K562 (cell line): Measurements from ENCODE around the gene PEX10. TPM values are rescaled to one million over a fixed set of nuclear protein-coding genes. Genes with fewer than 3 reads are reported as not detected.
A peak's percentile ranks its signal among the peaks of the same experiment; 100 is the strongest.

Experiments
- ATF1 ChIP-seq, 2 experiments: fragments of 450-650 bp in 1 of 2; IDR thresholded peaks; 2 replicates each; pipeline ENCODE4 v1.6.1; 2016; ENCODE audit warnings: missing compliant biosample characterization in 1 of 2, missing genetic modification characterization in 1 of 2
- BRF1 ChIP-seq: IDR thresholded peaks from 3 replicates; pipeline ENCODE4 v1.6.1; 2011; ENCODE audit warnings: borderline replicate concordance, mild to moderate bottlenecking; ENCODE audit not compliant: insufficient read length; ENCODE audit errors: extremely low read depth
- HMG20A ChIP-seq: fragments of 450-650 bp; formaldehyde crosslinking; conservative IDR thresholded peaks from 2 replicates; pipeline ENCODE4 v1.4.0; 2020; ENCODE audit warnings: mild to moderate bottlenecking, mixed read lengths
- IFI16 ChIP-seq: fragments of 250-450 bp; sonication (Bioruptor Pico); IDR thresholded peaks from 2 replicates; pipeline ENCODE4 v2.1.2; 2022; ENCODE audit warnings: mild to moderate bottlenecking, inconsistent platforms
- MYBL2 ChIP-seq, 2 experiments: fragments of 450-650 bp in 1 of 2; sonication (generic) in 1 of 2; formaldehyde crosslinking in 1 of 2; IDR thresholded peaks; 2 replicates each; pipeline versions ENCODE4 v1.6.1 to v1.8.1; 2017 to 2022; ENCODE audit warnings: borderline replicate concordance in 1 of 2, inconsistent platforms in 1 of 2, low read depth in 1 of 2, mild to moderate bottlenecking in 1 of 2, missing genetic modification reagents in 1 of 2, moderate library complexity in 1 of 2
- NFE2 ChIP-seq: IDR thresholded peaks from 2 replicates; pipeline ENCODE4 v1.6.1; 2014; ENCODE audit warnings: antibody characterized with exemption, low read depth
- PHB ChIP-seq: fragments of 250-450 bp; sonication (Bioruptor Pico); IDR thresholded peaks from 2 replicates; pipeline ENCODE4 v1.5.0; 2021
- PML ChIP-seq: IDR thresholded peaks from 2 replicates; pipeline ENCODE4 v1.6.1; 2012; ENCODE audit warnings: low read length, inconsistent platforms
- SAFB ChIP-seq: fragments of 200-400 bp; formaldehyde crosslinking; IDR thresholded peaks from 2 replicates; pipeline ENCODE4 v1.6.1; 2017; ENCODE audit warnings: low read depth, low read length, borderline replicate concordance
- SIRT6 ChIP-seq: IDR thresholded peaks from one replicate; pipeline ENCODE4 v1.6.1; 2012; ENCODE audit warnings: low read depth, mild to moderate bottlenecking, control low read depth, inconsistent platforms, low read length, moderate library complexity
- SOX6 ChIP-seq: fragments of 450-650 bp; IDR thresholded peaks from 2 replicates; pipeline ENCODE4 v1.6.1; 2014; ENCODE audit warnings: mild to moderate bottlenecking
- SREBF2 ChIP-seq: sonication (generic); formaldehyde crosslinking; IDR thresholded peaks from 2 replicates; pipeline ENCODE4 v1.4.0; 2020; ENCODE audit warnings: mild to moderate bottlenecking, missing genetic modification reagents
- SRSF7 ChIP-seq: fragments of 200-400 bp; formaldehyde crosslinking; optimal IDR thresholded peaks from 2 replicates; pipeline ENCODE3; 2017; ENCODE audit warnings: mild to moderate bottlenecking, low read depth, low read length
- TAF9B ChIP-seq: fragments of 450-650 bp; IDR thresholded peaks from 2 replicates; pipeline ENCODE4 v1.6.1; 2018; ENCODE audit warnings: mild to moderate bottlenecking; ENCODE audit not compliant: partially characterized antibody
- XRCC3 ChIP-seq: fragments of 450-650 bp; IDR thresholded peaks from 2 replicates; pipeline ENCODE4 v1.6.1; 2017; ENCODE audit warnings: mild to moderate bottlenecking, moderate library complexity
- XRCC4 ChIP-seq: IDR thresholded peaks from one replicate; pipeline ENCODE4 v1.6.1; 2011; ENCODE audit not compliant: insufficient read depth, insufficient read length; ENCODE audit errors: extremely low read depth
- ZNF212 ChIP-seq: fragments of 450-650 bp; formaldehyde crosslinking; IDR thresholded peaks from 2 replicates; pipeline ENCODE4 v1.4.0; 2020; ENCODE audit warnings: mild to moderate bottlenecking
- polyA plus RNA-seq, 8 experiments: library from polyadenylated mRNA; depleted of rRNA in 4 of 8; stranded (reverse) in 5 of 8; unstranded in 3 of 8; fragments of >200 nt; fragmentation: Nextera tagmentation in 2 of 8; fragmentation: Illumina TruSeq in 1 of 8; extraction: Ambion mirVana in 2 of 8; extraction: Trizol in 1 of 8; gene quantifications; 2 replicates each; pipeline versions ENCODE4 v1.2.1 to v1.2.3, GENCODE V29; 2011 to 2014; ENCODE audit warnings: inconsistent platforms in 1 of 8, missing spikeins in 1 of 8
- total RNA-seq, 7 experiments: library from RNA; depleted of rRNA in 6 of 7; stranded (reverse); fragments of >200 nt in 6 of 7; fragmentation: Illumina TruSeq in 2 of 7; extraction: Trizol in 2 of 7; gene quantifications; 2 replicates each; pipeline versions ENCODE4 v1.2.1 to v1.2.3, GENCODE V29; 2011 to 2021; ENCODE audit warnings: low replicate concordance in 1 of 7
- TF ChIP-seq, protein P1 (sequence below): sonication (generic); formaldehyde crosslinking; IDR thresholded peaks from 2 replicates; pipeline ENCODE4 v1.5.0; 2020; ENCODE audit warnings: missing genetic modification reagents
- TF ChIP-seq, protein P2 (sequence below): fragments of 450-650 bp; IDR thresholded peaks from 2 replicates; pipeline ENCODE4 v1.6.1; 2016; ENCODE audit warnings: low read depth, mild to moderate bottlenecking, moderate library complexity
- TF ChIP-seq, protein P3 (sequence below): fragments of 250-450 bp; sonication (Bioruptor Pico); IDR thresholded peaks from 2 replicates; pipeline ENCODE4 v1.8.0; 2021; ENCODE audit warnings: mild to moderate bottlenecking, moderate library complexity
- TF ChIP-seq, protein P4 (sequence below), 2 experiments: IDR thresholded peaks; 2 replicates each; pipeline ENCODE4 v1.6.1; 2012; ENCODE audit warnings: improper control_type of control experiment in 2 of 2, low read depth in 2 of 2, low read length in 2 of 2, borderline replicate concordance in 1 of 2
- TF ChIP-seq, protein P5 (sequence below): IDR thresholded peaks from 3 replicates; pipeline ENCODE4 v1.6.1; 2011; ENCODE audit warnings: borderline replicate concordance, mild to moderate bottlenecking; ENCODE audit not compliant: insufficient read length, insufficient read depth

The PEX10 gene
- total and polyA plus RNA-seq, 9 of the 15 experiments (the other 6 are each of a cell fraction or from before 2014, with no cell fraction given), result 0.03 to 26.2 (median 8.7) TPM

DNA sequence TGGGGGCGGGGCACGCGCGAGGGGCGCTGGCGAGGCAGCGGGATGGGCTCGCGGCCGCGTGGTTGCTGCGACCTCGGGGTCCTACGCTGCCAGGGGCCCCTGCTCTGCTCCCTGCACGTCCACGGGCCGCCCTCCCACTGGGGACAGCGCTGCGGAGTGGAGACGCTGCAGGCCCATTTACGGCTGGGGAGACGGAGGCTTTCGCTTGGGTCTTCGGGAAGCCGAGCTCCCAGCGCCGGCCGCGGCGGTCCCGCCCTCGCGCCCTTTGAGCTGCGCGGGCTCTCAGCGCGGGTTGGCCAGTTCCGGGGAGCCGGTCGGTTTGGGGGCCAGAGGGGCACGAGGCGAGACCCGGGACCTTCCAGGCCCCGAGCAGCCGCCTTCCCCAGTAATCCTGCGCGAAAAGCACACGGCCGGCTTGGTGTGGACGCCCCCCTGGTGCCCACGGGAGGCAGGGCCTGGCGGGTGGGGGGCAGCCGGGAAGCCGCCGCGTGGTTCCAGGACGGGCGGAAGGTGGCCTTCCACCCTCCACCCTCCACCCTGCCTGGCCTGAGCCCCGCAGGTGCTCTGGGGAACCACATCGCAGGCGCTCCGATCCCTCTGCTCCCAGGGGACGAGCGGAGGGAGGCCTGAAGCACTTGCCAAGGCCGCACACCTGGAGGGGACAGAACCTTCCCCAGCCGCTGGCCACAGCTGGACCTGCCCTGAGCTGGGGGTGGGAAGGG, 570 bp upstream of the PEX10 start (continued):
- no peak for TF ChIP-seq SIRT6
- TF ChIP-seq, protein P1, sequence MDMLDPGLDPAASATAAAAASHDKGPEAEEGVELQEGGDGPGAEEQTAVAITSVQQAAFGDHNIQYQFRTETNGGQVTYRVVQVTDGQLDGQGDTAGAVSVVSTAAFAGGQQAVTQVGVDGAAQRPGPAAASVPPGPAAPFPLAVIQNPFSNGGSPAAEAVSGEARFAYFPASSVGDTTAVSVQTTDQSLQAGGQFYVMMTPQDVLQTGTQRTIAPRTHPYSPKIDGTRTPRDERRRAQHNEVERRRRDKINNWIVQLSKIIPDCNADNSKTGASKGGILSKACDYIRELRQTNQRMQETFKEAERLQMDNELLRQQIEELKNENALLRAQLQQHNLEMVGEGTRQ (CRISPR knock-in tag), result no peak
- TF ChIP-seq SAFB, result peak; percentile 81
- no peak for TF ChIP-seq BRF1
- no peak for TF ChIP-seq ZNF212 (CRISPR knock-in tag)
- TF ChIP-seq PHB (CRISPR knock-in tag), result no peak; the same call in 1 of the 2 replicates
- TF ChIP-seq TAF9B, result no peak
- TF ChIP-seq XRCC4, result no peak
- TF ChIP-seq XRCC3, result no peak
- TF ChIP-seq, protein P2, sequence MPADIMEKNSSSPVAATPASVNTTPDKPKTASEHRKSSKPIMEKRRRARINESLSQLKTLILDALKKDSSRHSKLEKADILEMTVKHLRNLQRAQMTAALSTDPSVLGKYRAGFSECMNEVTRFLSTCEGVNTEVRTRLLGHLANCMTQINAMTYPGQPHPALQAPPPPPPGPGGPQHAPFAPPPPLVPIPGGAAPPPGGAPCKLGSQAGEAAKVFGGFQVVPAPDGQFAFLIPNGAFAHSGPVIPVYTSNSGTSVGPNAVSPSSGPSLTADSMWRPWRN, result no peak
- no peak for TF ChIP-seq PML
- no peak for TF ChIP-seq HMG20A
- TF ChIP-seq, protein P3, sequence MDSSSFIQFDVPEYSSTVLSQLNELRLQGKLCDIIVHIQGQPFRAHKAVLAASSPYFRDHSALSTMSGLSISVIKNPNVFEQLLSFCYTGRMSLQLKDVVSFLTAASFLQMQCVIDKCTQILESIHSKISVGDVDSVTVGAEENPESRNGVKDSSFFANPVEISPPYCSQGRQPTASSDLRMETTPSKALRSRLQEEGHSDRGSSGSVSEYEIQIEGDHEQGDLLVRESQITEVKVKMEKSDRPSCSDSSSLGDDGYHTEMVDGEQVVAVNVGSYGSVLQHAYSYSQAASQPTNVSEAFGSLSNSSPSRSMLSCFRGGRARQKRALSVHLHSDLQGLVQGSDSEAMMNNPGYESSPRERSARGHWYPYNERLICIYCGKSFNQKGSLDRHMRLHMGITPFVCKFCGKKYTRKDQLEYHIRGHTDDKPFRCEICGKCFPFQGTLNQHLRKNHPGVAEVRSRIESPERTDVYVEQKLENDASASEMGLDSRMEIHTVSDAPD (CRISPR knock-in tag), result no peak
- TF ChIP-seq, protein P4, sequence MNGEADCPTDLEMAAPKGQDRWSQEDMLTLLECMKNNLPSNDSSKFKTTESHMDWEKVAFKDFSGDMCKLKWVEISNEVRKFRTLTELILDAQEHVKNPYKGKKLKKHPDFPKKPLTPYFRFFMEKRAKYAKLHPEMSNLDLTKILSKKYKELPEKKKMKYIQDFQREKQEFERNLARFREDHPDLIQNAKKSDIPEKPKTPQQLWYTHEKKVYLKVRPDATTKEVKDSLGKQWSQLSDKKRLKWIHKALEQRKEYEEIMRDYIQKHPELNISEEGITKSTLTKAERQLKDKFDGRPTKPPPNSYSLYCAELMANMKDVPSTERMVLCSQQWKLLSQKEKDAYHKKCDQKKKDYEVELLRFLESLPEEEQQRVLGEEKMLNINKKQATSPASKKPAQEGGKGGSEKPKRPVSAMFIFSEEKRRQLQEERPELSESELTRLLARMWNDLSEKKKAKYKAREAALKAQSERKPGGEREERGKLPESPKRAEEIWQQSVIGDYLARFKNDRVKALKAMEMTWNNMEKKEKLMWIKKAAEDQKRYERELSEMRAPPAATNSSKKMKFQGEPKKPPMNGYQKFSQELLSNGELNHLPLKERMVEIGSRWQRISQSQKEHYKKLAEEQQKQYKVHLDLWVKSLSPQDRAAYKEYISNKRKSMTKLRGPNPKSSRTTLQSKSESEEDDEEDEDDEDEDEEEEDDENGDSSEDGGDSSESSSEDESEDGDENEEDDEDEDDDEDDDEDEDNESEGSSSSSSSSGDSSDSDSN (IDR thresholded peaks at IDR 0.05; ENCODE audit: borderline replicate concordance in 1 of 2, low read depth in 2 of 2, low read length in 2 of 2), result peak in 1 of 2 experiments; percentile 22; a peak in 1 of 4 replicates
- TF ChIP-seq MYBL2 (IDR thresholded peaks at IDR 0.05; ENCODE audit: low read depth), result no peak
- no peak for TF ChIP-seq MYBL2 (CRISPR knock-in tag; IDR thresholded peaks at IDR 0.05; ENCODE audit: borderline replicate concordance)
- TF ChIP-seq, protein P5, sequence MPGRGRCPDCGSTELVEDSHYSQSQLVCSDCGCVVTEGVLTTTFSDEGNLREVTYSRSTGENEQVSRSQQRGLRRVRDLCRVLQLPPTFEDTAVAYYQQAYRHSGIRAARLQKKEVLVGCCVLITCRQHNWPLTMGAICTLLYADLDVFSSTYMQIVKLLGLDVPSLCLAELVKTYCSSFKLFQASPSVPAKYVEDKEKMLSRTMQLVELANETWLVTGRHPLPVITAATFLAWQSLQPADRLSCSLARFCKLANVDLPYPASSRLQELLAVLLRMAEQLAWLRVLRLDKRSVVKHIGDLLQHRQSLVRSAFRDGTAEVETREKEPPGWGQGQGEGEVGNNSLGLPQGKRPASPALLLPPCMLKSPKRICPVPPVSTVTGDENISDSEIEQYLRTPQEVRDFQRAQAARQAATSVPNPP, result no peak
- TF ChIP-seq SOX6, result no peak
- TF ChIP-seq IFI16 (CRISPR knock-in tag), result no peak
- no peak for TF ChIP-seq SRSF7
- no peak for TF ChIP-seq SREBF2 (CRISPR knock-in tag)
- no peak for TF ChIP-seq ATF1 (CRISPR knock-in tag; IDR thresholded peaks at IDR 0.05)
- TF ChIP-seq ATF1 (tag; IDR thresholded peaks at IDR 0.05), result no peak
- no peak for TF ChIP-seq NFE2
